Measurements from ENCODE around the gene RER1.

Gene RER1

DNA sequence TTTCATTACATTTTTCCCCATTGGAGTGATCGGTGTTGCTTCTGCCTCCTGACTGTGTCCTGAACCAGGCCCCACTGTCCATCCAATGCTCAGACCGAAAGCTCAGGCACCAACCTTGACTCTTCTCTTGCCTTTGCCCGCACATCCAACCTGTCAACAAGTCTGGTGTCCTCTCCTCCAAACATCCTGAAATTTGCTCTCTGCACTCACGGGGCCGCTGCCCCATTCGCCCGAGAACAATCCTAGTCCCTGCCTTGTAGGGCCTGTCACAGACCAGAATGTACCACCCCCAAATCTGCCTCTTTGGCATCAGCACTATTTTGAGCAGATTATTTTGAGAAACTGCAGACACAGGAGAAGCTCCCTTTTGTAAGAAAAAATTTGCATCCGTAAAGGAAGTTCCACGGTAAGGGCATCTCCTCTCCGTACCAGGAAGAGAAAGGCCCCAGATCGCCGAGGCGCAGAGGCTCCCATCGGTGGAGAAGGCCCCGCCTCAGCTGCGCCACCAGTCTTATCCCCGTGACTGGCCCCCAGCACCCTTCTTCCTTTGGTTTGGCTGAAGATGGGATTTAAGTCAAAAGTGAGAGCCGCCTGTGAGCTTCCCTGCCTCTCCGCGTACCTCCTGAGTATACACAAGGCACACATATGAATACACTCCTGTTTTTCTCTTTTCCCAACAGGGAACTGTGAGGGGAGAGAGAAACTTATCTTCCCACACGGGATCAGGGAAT lies 7.3 kb upstream of the RER1 start:
- DNase-seq, result no peak
- in situ Hi-C loops (cut with HindIII; ENCODE audit: low pct_ligation_motif_present, low pct_unique_long_range_greater_than_20kb, low sequenced_read_pairs), result loop anchor here (25.0 kb wide), 1 partner anchor 172 kb away; no protein-coding TSS in a partner anchor

DNA sequence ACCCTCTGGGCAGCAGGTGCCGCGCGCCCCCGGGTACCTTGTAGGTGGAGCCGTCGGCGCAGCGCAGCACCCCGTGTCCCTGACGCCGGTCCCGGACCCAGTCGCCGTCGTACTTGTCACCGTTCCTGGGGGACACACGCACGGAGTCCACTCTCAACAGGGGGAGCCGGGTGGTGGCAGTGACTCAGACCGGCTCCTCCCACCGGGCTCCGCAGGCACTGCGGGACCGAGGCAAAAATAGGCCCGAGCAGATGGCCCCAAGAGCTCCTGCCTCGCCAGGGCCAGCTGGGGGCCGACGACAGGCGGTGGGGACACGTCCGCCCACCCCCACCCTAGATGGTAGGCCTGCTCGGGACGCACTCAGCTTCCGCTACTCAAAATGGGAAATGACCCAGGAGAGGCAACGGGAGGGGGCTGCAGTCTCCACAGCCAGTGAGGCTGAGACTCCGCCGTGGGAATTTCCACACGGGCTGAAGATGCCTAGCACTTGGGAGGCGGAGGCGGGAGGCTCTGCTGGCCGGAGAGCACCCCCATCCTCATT lies 6.6 kb upstream of the RER1 start:
- DNase-seq, result no peak
- in situ Hi-C loops (cut with HindIII; ENCODE audit: low pct_ligation_motif_present, low pct_unique_long_range_greater_than_20kb, low sequenced_read_pairs), result loop anchor here (25.0 kb wide), 1 partner anchor 173 kb away; no protein-coding TSS in a partner anchor

DNA sequence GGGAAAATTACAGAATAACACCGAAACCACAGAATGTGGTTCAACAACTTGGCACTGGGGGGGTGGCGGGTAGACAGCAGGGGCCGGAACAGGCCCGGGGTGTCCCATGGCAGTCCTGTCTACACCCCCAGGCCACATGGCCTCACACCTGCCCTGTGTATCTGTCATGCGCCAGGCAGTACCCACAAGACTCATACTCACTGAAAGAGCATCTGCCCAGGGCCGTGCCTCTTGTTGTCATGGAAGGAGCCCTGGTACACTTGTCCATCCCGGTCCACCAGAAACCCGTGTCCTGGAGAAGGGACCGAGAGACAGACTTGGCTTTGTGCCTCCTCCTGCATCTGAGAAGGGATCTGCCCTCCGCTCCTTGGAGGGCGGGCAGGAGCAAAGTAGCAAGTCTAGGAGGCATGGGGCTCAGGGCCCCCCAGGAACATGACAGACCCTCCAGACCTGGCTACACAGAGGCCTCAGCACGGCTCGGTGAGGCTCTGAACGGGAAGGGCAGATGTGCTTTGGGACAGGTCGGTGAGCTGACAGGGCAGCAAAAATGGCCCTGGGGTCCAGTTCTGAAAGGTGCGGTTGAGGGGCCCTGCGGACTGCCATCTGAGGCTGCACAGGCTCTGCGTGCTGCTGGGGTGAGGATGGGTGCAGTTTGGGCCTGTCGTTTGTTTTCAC lies 5.9 kb upstream of the RER1 start:
- no peak for DNase-seq
- in situ Hi-C loops (cut with HindIII; ENCODE audit: low pct_ligation_motif_present, low pct_unique_long_range_greater_than_20kb, low sequenced_read_pairs), result loop anchor here (25.0 kb wide), 1 partner anchor 173 kb away; no protein-coding TSS in a partner anchor

DNA sequence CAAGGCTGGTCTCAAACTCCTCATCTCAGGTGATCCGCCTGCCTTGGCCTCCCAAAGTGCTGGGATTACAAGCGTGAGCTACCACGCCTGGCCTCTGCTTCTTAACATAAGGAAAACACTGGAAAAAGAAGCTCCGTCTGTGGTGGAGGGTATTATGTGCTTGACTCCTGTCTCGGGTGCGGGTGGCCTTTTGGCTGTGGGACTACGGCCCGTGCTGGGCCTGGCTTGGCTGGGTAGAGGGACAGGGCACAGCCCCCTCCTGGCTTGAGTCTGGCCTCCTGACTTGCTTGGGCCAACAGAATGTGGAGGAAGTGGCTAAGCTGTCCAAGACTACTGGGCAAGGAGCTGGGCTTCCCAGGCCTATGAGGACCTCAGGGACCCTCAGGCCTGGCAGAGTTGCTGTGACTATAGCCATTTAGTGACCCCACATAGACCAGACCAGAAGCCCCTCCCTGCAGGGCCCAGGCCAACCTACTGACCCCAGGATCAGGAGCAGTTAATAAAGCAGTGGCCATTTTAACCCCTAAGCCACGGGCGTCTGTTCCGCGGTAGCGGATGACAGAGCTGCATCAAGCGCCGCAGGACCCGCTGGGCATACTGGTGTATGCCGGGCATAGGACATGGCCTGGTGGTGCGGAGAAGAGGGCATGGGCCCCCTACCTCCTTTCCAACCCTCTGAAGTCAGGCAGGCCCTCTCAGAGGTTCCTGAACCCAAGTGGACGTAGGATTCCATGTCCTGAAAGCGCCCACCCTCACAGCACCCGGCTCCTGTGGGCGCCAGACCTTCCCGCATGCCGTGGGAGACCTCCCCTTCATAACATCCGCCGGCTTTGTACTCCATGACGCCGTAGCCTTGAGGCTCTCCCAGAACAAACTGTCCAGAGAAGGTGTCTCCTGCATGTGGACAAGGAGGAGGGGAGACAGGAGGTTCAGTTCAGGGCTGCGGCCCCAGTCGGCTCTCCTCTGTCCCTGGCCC lies 4.7 kb upstream of the RER1 start:
- in situ Hi-C loops (cut with HindIII; ENCODE audit: low pct_ligation_motif_present, low pct_unique_long_range_greater_than_20kb, low sequenced_read_pairs), result loop anchor here (25.0 kb wide), 1 partner anchor 175 kb away; no protein-coding TSS in a partner anchor
- DNase-seq, result no peak

DNA sequence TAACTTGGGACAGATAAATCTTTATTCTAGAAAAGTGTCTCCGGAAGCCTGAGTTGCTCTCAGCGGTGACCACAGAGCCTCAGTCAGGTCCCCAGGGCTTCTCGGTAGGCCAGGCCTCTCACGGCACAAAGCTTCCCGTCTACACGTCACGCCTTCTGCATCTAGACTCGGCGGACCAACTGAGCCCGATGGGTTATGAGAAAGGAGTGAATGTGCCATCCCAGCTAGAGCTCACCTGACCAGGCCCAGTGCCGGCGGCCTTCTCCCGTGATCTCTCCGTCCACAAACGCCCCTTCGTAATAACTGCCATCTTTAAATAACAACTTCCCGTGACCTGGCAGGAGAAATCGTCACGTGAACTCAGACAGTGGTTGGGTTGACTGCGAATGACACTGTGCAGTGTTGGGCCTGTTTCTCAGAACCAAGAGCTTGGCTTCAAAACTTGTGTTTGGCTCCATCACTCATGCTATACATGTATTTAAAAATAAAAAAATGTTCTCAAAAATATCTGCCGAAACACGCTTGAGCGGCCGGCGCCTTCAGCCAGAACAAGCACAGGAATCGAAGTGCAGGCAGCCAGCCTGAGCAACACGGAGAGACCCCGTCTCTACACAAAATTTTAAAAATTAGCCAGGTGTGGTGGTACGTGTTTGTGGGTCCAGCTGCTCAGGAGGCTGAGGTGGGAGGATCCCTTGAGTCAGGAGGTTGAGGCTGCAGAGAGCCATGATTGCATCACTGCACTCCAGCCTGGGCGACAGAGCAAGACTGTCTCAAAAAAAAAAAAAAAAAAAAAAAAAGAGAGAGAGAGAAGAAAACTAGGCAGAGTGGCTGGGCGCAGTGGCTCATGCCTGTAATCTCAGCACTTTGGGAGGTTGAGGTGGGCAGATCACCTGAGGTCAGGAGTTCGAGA lies 3.4 kb upstream of the RER1 start:
- no peak for DNase-seq
- in situ Hi-C loops (cut with HindIII; ENCODE audit: low pct_ligation_motif_present, low pct_unique_long_range_greater_than_20kb, low sequenced_read_pairs), result loop anchor here (25.0 kb wide), 1 partner anchor 176 kb away; no protein-coding TSS in a partner anchor

DNA sequence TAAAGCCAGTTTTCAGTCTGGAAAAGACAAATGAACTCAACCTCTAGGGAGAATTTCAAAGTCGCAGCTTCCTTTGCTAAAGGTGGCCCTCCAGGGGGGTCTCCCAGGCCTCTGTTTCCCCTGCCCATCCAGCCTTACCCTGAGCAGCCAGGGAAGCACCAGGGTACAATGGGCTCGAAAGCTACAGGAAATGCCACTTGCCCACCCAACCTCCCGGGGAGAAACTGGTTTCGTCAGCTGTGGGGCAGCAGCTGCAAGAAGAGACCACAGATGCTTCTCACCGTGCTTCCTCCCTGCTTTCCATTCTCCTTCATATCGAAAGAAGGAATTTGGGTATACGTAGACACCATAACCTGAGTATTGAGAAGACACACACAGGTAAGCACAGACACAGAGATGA lies 2.0 kb upstream of the RER1 start:
- in situ Hi-C loops (cut with HindIII; ENCODE audit: low pct_ligation_motif_present, low pct_unique_long_range_greater_than_20kb, low sequenced_read_pairs), result loop anchor here (25.0 kb wide), 1 partner anchor 177 kb away; no protein-coding TSS in a partner anchor
- DNase-seq, result no peak

DNA sequence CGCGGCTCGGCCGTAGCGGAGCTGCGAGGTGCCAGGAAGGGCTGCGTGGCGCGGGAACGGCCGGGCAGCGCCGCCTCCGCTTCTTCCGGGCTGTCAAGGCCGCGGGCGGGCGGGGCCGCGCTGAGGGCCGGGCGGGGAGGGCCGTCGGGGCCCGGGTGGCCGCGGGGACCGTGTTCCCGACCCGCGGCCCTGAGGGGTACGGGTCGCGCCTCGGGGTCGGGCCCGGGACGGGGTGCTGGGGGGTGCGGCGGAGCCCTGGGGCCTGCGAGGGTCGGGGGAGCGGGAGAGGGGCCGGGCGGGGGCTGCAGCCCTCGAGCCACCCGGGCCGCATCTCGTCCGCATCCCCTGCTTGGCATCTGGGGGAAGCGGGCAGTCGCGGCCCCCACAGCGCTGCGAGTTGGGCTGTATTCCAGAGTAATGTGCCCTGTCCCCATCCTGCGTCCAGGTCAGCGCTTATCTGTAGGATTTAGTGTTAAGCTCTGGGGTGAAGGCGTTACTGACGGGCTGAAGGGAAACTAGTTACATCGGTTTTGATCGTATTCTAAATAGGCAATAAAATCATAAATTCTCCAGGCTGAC lies 379 bp downstream of the RER1 start:
- in situ Hi-C loops (cut with HindIII; ENCODE audit: low pct_ligation_motif_present, low pct_unique_long_range_greater_than_20kb, low sequenced_read_pairs), result loop anchor here (25.0 kb wide), 1 partner anchor 180 kb away; no protein-coding TSS in a partner anchor
- no peak for DNase-seq

DNA sequence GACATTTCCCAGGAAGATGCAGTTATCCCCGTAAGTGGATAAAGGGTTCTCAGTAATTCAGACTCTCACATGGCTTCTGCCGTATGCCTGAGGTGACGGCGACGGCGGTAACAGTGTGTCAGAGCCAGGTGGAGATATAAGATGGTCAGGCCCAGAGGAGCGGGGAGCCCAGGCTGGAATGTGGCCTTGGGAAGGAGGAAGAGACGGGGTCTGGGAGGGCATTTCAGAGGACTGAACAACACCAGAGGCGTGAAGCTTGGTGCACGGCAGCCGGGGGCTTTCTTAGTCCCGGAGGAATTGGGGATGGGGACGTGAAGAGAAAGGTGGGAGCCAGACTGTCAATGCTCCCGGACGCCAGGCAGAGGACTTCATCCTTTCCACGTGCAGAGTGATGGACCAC lies 1.0 kb downstream of the RER1 start:
- in situ Hi-C loops (cut with HindIII; ENCODE audit: low pct_ligation_motif_present, low pct_unique_long_range_greater_than_20kb, low sequenced_read_pairs), result loop anchor here (25.0 kb wide), 1 partner anchor 180 kb away; no protein-coding TSS in a partner anchor
- no peak for DNase-seq

DNA sequence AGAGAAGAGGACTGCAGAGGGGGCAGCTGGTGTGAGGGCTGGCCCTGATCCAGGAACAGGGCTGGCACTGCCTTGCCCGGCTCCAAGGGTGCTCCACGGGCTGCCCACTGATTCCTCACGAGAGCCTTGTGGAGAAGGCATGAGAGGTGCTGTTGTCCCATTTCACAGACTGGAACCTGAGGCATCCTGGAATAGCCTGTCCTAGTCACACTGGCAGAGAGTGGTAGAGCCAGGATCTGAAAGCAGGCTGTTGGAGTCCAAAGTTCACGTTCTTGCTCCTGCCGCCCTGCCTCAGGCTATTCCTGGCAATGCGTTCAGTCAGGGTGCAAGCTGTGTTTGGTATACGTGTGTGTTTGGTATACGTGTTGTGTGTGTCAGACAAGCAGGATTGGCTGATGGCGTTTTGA lies 1.8 kb downstream of the RER1 start:
- in situ Hi-C loops (cut with HindIII; ENCODE audit: low pct_ligation_motif_present, low pct_unique_long_range_greater_than_20kb, low sequenced_read_pairs), result loop anchor here (25.0 kb wide), 1 partner anchor 181 kb away; no protein-coding TSS in a partner anchor
- no peak for DNase-seq

DNA sequence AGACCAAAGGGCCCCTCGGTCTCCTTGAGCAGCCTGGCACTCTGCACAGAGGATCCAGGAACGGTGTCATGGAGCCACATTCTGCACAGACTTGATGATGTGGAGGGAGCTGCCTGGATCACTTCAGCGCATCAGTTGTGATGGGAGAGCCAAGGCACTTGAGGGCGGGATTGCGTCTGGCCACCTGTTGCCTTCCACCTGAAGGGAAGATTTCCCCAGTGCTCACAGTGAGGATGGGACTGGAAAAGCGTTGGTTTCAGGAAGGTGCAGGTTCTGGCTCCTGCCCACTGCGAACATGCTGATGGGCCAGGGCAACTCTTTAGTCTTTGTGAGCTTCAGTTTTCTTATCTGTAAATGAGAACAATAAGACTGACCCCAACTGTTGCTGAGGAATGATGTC lies 2.6 kb downstream of the RER1 start:
- no peak for DNase-seq
- in situ Hi-C loops (cut with HindIII; ENCODE audit: low pct_ligation_motif_present, low pct_unique_long_range_greater_than_20kb, low sequenced_read_pairs), result loop anchor here (25.0 kb wide), 1 partner anchor 182 kb away; no protein-coding TSS in a partner anchor

DNA sequence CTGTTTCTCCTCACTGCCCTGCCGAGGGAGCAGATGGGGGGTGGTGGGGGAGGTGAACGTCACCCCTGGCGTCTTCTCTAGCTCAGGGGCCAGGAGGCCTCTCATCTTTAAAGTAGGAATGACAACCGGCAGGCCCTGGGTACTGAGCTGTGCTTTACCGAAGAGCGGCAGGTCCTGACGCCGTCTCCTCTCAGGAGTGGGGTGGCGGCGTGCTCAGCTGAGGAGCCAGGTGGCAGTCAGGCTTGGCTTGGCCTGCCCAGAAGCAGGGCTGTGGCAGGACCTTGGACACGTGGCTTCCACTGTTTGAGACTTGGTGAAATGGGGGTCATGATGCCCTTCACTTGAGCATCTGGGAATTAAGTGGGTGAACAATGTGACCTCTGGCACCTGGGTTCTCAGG lies 3.1 kb downstream of the RER1 start:
- in situ Hi-C loops (cut with HindIII; ENCODE audit: low pct_ligation_motif_present, low pct_unique_long_range_greater_than_20kb, low sequenced_read_pairs), result loop anchor here (25.0 kb wide), 1 partner anchor 182 kb away; no protein-coding TSS in a partner anchor
- DNase-seq, result no peak

DNA sequence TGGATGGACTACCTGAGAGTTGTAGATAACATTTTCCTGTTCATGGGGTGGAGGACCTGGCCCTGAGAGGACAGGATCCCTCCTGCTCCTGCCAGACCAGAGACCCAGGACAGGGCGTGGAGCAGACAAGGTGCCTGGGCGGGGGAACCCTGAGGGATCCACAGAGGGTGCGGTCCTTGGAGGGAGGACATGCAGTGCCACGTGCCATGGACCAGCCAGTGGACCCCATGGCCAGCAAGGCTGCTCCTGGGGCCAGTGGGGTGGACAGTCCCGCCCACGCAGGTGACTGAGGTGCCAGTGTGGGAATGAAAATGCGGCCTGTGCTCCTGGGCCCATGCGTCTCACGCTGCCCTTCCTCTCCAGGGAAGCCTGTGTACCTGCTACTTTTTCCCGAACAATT lies 3.6 kb downstream of the RER1 start:
- in situ Hi-C loops (cut with HindIII; ENCODE audit: low pct_ligation_motif_present, low pct_unique_long_range_greater_than_20kb, low sequenced_read_pairs), result loop anchor here (25.0 kb wide), 1 partner anchor 183 kb away; no protein-coding TSS in a partner anchor

DNA sequence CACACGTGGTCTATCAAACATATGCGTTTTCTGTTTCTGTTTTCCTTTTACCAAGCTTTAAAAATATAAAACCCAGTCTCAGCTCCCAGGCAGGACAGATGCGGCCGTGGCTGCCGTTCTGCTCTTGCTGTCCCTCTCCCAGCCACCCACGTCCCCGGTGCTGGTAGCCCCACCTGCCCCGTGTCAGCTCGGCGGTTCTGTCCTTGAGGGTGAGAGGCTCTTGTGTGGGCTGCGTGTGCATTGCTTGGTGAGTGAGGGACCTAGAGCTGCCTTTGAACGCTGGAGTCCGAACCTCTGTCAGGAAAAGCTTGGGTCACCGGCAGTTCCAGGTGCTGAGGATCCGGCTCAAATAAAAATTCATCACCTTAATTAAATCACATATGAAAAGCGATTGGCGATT lies 4.4 kb downstream of the RER1 start:
- no peak for DNase-seq
- in situ Hi-C loops (cut with HindIII; ENCODE audit: low pct_ligation_motif_present, low pct_unique_long_range_greater_than_20kb, low sequenced_read_pairs), result loop anchor here (25.0 kb wide), 1 partner anchor 184 kb away; no protein-coding TSS in a partner anchor

More for the DNA sequence above, 3.6 kb downstream of the RER1 start:
- no peak for DNase-seq

DNA sequence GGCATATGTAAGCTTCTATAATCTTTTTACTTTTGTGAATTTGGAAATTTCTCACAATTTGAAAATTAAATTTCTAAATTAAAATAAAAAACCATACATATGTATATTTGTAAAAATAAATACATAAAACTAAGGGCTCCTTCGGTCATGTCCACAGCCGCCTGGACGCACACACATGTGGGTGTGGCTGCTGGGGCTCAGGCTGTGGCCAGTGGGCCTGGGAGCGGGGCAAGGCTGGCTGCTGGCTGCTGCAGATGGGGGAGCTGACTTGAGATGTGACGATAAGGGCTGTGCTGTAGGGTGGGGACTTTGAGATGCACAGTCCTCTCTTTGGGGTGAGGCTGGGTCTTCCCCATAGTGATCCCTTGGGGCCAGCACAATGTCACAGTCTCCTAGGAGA lies 4.8 kb downstream of the RER1 start:
- in situ Hi-C loops (cut with HindIII; ENCODE audit: low pct_ligation_motif_present, low pct_unique_long_range_greater_than_20kb, low sequenced_read_pairs), result loop anchor here (25.0 kb wide), 1 partner anchor 184 kb away; no protein-coding TSS in a partner anchor
- no peak for DNase-seq

DNA sequence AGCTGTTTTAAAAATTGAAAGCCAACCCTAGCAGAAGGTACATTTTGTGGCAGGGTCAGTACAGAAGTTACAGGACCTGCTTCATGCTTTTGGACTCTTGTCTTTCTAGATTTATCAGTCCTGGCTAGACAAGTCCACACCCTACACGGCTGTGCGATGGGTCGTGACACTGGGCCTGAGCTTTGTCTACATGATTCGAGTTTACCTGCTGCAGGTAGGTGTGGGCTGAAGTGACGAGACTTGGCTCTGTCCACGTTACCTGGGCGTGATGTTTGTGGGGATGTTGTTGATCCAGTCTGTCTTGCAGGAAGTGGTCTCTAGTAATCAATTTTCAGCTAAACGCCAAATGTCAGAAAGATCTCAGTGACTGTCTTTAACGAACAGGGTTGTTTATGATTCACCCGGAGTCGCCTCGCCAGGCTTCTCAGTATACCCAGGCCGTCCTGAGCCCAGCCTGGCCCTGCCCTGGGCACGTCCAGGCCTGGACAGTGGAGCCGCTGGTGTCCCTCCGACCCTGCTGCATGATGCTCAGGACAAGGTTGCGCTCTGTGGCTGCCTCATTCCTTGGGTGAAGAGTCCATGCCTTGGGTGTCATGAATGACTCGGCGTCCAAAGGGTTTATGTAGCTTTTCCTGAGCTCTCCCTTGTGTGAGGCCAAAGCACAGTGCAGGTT lies 5.5 kb downstream of the RER1 start:
- in situ Hi-C loops (cut with HindIII; ENCODE audit: low pct_ligation_motif_present, low pct_unique_long_range_greater_than_20kb, low sequenced_read_pairs), result loop anchor here (25.0 kb wide), 1 partner anchor 185 kb away; no protein-coding TSS in a partner anchor
- no peak for DNase-seq

DNA sequence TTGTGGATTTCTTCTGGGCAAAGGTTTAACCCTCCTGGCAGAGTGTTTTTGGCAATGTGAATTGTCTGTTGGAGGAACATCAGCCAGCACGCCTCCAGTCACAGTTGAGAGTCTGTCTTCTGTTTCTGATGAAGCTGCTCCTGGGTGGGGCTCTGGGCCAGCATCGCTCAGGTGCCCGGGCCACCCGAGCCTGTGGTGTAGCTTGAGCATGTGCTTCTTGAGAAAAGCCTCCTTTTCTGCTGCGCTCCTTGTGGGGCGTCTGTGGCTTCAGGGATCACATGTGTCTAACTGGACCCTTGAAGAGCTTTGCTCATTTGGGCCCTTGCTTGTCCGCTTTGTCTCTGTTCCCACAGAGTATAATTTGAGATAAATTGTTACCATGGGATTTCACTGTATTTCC lies 7.2 kb downstream of the RER1 start:
- in situ Hi-C loops (cut with HindIII; ENCODE audit: low pct_ligation_motif_present, low pct_unique_long_range_greater_than_20kb, low sequenced_read_pairs), result loop anchor here (25.0 kb wide), 1 partner anchor 187 kb away; no protein-coding TSS in a partner anchor

More for the DNA sequence above, 7.2 kb downstream of the RER1 start:
- no peak for DNase-seq
